GM19438 (cell line): ENCODE data around the gene LDLRAD3.

Experiments used
- ATAC-seq: cut with Tn5 transposase; IDR thresholded peaks from one replicate; pipeline ENCODE4 v1.9.1; 2021; ENCODE audit warnings: low read depth; ENCODE audit not compliant: unreplicated experiment

The LDLRAD3 gene

GRCh38 chr11:36066891-36067290 is 123.0 kb downstream of the LDLRAD3 start:
- ATAC-seq, result no peak

- ATAC-seq, result no peak
These were observed 125.8 kb downstream of the LDLRAD3 start for GRCh38 chr11:36069576-36070212.

- no peak for ATAC-seq
These were observed 126.5 kb downstream of the LDLRAD3 start for GRCh38 chr11:36070213-36070953.

- ATAC-seq, result no peak
These were observed 127.1 kb downstream of the LDLRAD3 start for GRCh38 chr11:36070954-36071330.

- ATAC-seq, result no peak
These were observed 128.1 kb downstream of the LDLRAD3 start for GRCh38 chr11:36071917-36072500.

- ATAC-seq, result no peak
These were observed 129.7 kb downstream of the LDLRAD3 start for GRCh38 chr11:36073411-36074203.

GRCh38 chr11:36074941-36075431 is 131.1 kb downstream of the LDLRAD3 start:
- ATAC-seq, result no peak

- ATAC-seq, result no peak
These were observed 133.5 kb downstream of the LDLRAD3 start for GRCh38 chr11:36077368-36077767.

- ATAC-seq, result no peak
These were observed 134.2 kb downstream of the LDLRAD3 start for GRCh38 chr11:36077886-36078685.

GRCh38 chr11:36078686-36079055 is 134.8 kb downstream of the LDLRAD3 start:
- no peak for ATAC-seq

GRCh38 chr11:36079878-36080675 is 136.2 kb downstream of the LDLRAD3 start:
- no peak for ATAC-seq

GRCh38 chr11:36081274-36081945 is 137.5 kb downstream of the LDLRAD3 start:
- ATAC-seq, result no peak

GRCh38 chr11:36086366-36086765 is 142.5 kb downstream of the LDLRAD3 start:
- no peak for ATAC-seq

- ATAC-seq, result no peak
These were observed 144.6 kb downstream of the LDLRAD3 start for GRCh38 chr11:36088266-36088972.

GRCh38 chr11:36089920-36090319 is 146.1 kb downstream of the LDLRAD3 start:
- no peak for ATAC-seq

- no peak for ATAC-seq
These were observed 146.7 kb downstream of the LDLRAD3 start for GRCh38 chr11:36090356-36091109.

GRCh38 chr11:36091256-36091811 is 147.5 kb downstream of the LDLRAD3 start:
- no peak for ATAC-seq
